ENCODE results near the gene TENM4. TPM values are rescaled to one million over a fixed set of nuclear protein-coding genes. Genes with fewer than 3 reads are reported as not detected.

TENM4 gene
- total RNA-seq, 4 donors from 2014 or later = 31.4 to 44.5 (median 38.0) TPM

DNA sequence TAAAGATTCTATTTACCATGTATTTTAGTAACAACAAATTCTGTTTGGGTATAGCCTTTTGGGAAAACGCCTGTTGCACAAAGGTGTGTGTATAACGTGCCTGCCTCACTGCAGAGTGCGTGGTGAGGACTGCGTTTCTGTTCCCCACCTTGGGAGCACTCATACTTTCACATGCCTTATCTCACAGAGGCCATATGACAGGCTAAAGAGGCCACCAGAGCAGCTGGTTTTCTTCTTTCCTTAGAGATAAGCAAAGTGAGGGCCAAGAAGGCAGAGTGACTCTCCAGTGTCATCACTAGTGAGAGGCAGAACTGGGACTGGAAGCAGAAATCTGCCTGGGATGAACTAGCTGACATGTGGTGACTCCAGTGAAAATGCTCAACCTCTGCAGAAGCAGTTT lies 497.0 kb downstream of the TENM4 start:
- H3K27ac ChIP-seq = no peak overlapping the region
- no peaks in the 10 kb centered on the region for H3K36me3 ChIP-seq
- no peak for TF ChIP-seq POLR2A (IDR thresholded peaks at IDR 0.05)
- no peak for TF ChIP-seq EP300 (IDR thresholded peaks at IDR 0.05)
- no peak for TF ChIP-seq POLR2AphosphoS5 (IDR thresholded peaks at IDR 0.05)
- TF ChIP-seq, protein P1, sequence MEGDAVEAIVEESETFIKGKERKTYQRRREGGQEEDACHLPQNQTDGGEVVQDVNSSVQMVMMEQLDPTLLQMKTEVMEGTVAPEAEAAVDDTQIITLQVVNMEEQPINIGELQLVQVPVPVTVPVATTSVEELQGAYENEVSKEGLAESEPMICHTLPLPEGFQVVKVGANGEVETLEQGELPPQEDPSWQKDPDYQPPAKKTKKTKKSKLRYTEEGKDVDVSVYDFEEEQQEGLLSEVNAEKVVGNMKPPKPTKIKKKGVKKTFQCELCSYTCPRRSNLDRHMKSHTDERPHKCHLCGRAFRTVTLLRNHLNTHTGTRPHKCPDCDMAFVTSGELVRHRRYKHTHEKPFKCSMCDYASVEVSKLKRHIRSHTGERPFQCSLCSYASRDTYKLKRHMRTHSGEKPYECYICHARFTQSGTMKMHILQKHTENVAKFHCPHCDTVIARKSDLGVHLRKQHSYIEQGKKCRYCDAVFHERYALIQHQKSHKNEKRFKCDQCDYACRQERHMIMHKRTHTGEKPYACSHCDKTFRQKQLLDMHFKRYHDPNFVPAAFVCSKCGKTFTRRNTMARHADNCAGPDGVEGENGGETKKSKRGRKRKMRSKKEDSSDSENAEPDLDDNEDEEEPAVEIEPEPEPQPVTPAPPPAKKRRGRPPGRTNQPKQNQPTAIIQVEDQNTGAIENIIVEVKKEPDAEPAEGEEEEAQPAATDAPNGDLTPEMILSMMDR (IDR thresholded peaks at IDR 0.05) = no peak
- no peaks in the 10 kb centered on the region for H3K9me3 ChIP-seq
- H3K27me3 ChIP-seq = peaks cover 3% of the 10 kb centered on the region
- no peaks in the 10 kb centered on the region for H3K4me1 ChIP-seq
- WGBS = 77% methylated on average over 4 of the region's 4 CpGs
- H3K4me3 ChIP-seq = no peak overlapping the region
- DNase-seq (ENCODE audit: low spot score in 2 of 2) = no peak

DNA sequence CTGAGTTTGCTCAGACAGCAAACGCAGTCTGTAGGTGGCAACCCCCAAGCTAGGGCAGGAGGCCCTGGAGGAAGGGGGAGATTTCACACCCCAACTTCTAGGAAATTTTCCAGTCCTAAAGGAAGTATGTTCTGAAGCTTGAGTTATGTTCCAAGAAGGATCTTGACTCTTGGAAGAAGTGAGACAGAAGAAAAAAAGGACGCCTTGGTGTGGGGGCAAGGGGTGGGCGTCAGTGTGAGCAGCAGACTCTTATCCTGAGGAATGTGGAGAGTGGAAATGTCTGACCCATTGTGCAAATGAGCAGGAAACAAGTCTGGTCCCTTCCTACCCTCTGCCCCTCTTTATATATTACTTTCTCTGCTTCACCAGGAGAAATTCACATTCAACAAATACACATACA lies 497.7 kb downstream of the TENM4 start:
- Histone ChIP-seq H3K36me3 (no peaks in the 10 kb centered on the region), H3K9me3 (no peaks in the 10 kb centered on the region), H3K4me3 (no peak overlapping the region), H3K27ac (no peak overlapping the region), H3K4me1 (no peaks in the 10 kb centered on the region), H3K27me3 (peaks cover 3% of the 10 kb centered on the region)
- WGBS = 58% methylated on average over 3 of the region's 3 CpGs
- DNase-seq (ENCODE audit: low spot score in 2 of 2) = no peak
- TF ChIP-seq POLR2A (IDR thresholded peaks at IDR 0.05) (no peak), EP300 (IDR thresholded peaks at IDR 0.05) (no peak), POLR2AphosphoS5 (IDR thresholded peaks at IDR 0.05) (no peak)
- TF ChIP-seq, protein P1 (IDR thresholded peaks at IDR 0.05) = no peak

DNA sequence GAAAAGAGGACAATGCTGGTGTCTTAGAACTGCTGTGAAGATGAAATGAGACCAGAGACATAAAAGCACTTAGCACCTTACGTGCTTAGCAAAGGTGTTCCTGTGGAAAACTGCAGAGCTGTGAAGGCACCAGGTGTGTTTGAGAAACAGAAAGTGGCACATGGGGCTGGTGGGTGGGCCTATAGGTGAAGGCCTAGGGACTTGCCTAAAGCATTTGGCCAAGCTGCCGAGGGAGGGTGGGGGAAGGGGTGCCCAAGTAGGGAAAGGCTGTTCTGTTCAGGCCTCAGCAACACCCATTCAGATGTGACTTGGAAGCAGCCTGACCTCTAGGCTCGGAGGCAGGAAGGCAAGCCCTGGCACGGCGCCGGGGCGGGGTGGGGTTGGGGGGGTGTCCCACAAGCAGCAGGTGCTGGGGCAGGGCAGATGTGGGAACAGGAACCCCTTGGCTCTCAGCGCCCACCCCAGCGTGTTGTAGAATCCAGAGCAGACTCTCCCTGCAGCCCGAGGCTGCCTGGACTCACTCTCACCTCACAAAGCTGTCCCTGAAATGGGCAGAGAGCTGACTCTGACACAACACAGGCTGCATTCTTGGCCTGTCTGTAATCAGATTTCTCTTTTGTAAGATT lies 499.5 kb downstream of the TENM4 start:
- H3K9me3 ChIP-seq = no peaks in the 10 kb centered on the region
- H3K4me3 ChIP-seq = no peak overlapping the region
- no peaks in the 10 kb centered on the region for H3K36me3 ChIP-seq
- no peaks in the 10 kb centered on the region for H3K4me1 ChIP-seq
- no peak overlapping the region for H3K27ac ChIP-seq
- TF ChIP-seq, protein P1 (IDR thresholded peaks at IDR 0.05) = no peak
- TF ChIP-seq POLR2A (IDR thresholded peaks at IDR 0.05) (no peak), POLR2AphosphoS5 (IDR thresholded peaks at IDR 0.05) (no peak), EP300 (IDR thresholded peaks at IDR 0.05) (no peak)
- WGBS = 70% methylated on average over 6 of the region's 10 CpGs
- peaks cover 3% of the 10 kb centered on the region for H3K27me3 ChIP-seq
- no peak for DNase-seq (ENCODE audit: low spot score in 2 of 2)

DNA sequence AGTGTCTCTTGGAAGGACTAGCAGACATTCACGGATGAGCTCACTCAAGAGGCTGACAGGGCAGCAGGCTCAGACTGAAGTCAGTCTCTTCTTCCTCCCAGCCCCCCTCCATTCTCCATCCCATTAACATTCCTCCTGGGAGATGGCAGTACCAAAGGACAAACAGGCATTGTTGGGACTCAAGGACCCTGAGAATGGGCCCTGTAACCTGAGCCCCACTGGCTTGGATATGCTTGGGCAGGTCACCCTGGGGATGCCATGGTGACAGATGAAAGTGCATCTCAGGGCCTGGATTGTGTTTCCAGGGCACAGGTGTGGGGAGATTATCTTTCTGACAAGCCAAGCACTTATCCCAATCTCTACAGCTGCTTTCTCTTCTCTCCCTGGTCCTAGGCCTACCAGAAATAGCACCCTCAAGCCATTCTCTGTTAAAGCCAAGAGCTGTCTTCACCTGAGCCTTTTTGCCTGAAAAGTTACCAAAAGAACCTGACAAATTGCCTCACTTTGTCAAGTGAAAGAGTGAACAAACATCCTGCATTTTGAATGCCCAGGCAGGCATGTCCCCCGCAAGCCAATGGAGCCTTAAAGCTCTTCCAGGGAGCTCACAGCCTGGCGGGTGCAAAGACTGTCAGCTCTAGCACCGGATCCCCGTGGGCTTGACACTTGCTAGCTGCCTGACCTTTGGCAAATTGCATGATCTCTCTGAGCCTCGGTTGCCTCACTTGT lies 500.2 kb downstream of the TENM4 start:
- Histone ChIP-seq H3K9me3 (no peaks in the 10 kb centered on the region), H3K4me1 (no peaks in the 10 kb centered on the region), H3K27me3 (peaks cover 3% of the 10 kb centered on the region), H3K27ac (no peak overlapping the region), H3K36me3 (no peaks in the 10 kb centered on the region), H3K4me3 (no peak overlapping the region)
- 57% methylated on average over 4 of the region's 6 CpGs for WGBS
- DNase-seq (ENCODE audit: low spot score in 2 of 2) = no peak
- TF ChIP-seq, protein P1 (IDR thresholded peaks at IDR 0.05) = no peak
- TF ChIP-seq POLR2A (IDR thresholded peaks at IDR 0.05) = no peak
- no peak for TF ChIP-seq EP300 (IDR thresholded peaks at IDR 0.05)

DNA sequence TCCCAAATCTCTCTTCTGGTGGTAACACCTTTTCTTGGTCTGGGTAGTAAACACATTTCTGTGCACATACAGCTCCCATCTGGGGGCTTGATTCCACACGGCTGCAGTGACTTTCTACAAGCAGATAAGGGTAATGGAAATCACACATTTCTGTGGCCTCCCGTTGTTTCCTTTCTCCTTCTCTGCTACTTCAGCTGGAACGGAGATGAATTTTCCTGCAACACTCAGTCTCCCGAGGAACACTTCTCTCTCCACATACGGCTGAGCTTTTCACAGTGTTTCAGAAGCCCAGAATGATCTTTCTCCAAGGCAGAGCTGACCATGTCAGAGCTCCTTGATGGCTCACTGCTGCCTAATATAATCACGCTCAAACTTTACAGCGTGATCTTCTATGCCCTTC lies 501.9 kb downstream of the TENM4 start:
- Histone ChIP-seq H3K27me3 (peaks cover 3% of the 10 kb centered on the region), H3K9me3 (no peaks in the 10 kb centered on the region), H3K36me3 (no peaks in the 10 kb centered on the region), H3K4me1 (no peaks in the 10 kb centered on the region), H3K4me3 (no peak overlapping the region), H3K27ac (no peak overlapping the region)
- TF ChIP-seq EP300 (IDR thresholded peaks at IDR 0.05) = no peak
- TF ChIP-seq, protein P1 (IDR thresholded peaks at IDR 0.05) = no peak
- TF ChIP-seq POLR2A (IDR thresholded peaks at IDR 0.05) = no peak
- TF ChIP-seq POLR2AphosphoS5 (IDR thresholded peaks at IDR 0.05) = no peak
- no peak for DNase-seq (ENCODE audit: low spot score in 2 of 2)
- 82% methylated on average over 7 of the region's 7 CpGs for WGBS
